CD4-positive, alpha-beta T cell (primary cell): ENCODE results near the gene ICAM5. TPM values are rescaled to one million over a fixed set of nuclear protein-coding genes. Genes with fewer than 3 reads are reported as not detected.

ENCODE experiments used
- ATAC-seq: fragments of 200-7000 bp; cut with Tn5 transposase; one replicate; pipeline ENCODE4 v1.10.0; 2022; ENCODE audit warnings: mild to moderate bottlenecking; ENCODE audit not compliant: poor library complexity
- CTCF ChIA-PET: fragments of 350-600 bp; sonication (Branson Sonifier 250); formaldehyde crosslinking; loops from one replicate; lab custom pipeline; 2021; ENCODE audit warnings: antibody characterized with exemption, inconsistent platforms; lab: Charles Lee
- POLR2A ChIA-PET: fragments of 350-600 bp; sonication (Branson Sonifier 250); formaldehyde crosslinking; loops from one replicate; lab custom pipeline; 2021; ENCODE audit warnings: antibody characterized with exemption, inconsistent platforms; lab: Charles Lee
- DNase-seq, 14 experiments: peaks; one replicate each; pipeline ENCODE4 v3.0.0-alpha.2; 2013 to 2020; ENCODE audit warnings: mixed read lengths in 2 of 14
- H3K27ac ChIP-seq, 2 donors: one replicate each; pipeline versions ENCODE4 v1.5.1 to v1.7.0; 2013; ENCODE audit warnings: low read length in 2 of 2, low read depth in 1 of 2, mild to moderate bottlenecking in 1 of 2
- H3K27me3 ChIP-seq, 2 experiments: 1 replicate in 1 of 2; 2 replicates in 1 of 2; pipeline versions ENCODE4 v1.6.1 to v1.7.0; 2013; ENCODE audit warnings: low read length in 2 of 2, control low read depth in 1 of 2, mild to moderate bottlenecking in 1 of 2, moderate library complexity in 1 of 2; ENCODE audit not compliant: insufficient read depth in 2 of 2, control insufficient read depth in 1 of 2
- H3K36me3 ChIP-seq: one replicate; pipeline ENCODE4 v1.6.1; 2013; ENCODE audit warnings: low read length, control low read depth; ENCODE audit not compliant: insufficient read depth
- H3K4me1 ChIP-seq: one replicate; pipeline ENCODE4 v1.6.1; 2013; ENCODE audit warnings: low read length, control low read depth; ENCODE audit not compliant: insufficient read depth
- H3K4me3 ChIP-seq: one replicate; pipeline ENCODE4 v1.5.1; 2013; ENCODE audit warnings: mild to moderate bottlenecking, low read length, moderate library complexity
- H3K9me3 ChIP-seq, 2 experiments: 1 replicate in 1 of 2; 2 replicates in 1 of 2; pipeline versions ENCODE4 v1.6.1 to v1.7.0; 2013; ENCODE audit warnings: low read length in 2 of 2, mild to moderate bottlenecking in 2 of 2, control low read depth in 1 of 2, moderate library complexity in 1 of 2; ENCODE audit not compliant: control insufficient read depth in 1 of 2, insufficient read depth in 1 of 2
- H3K27ac Mint-ChIP-seq: one replicate; pipeline ENCODE4 v1.8.0; 2020; ENCODE audit warnings: mixed read lengths
- H3K27me3 Mint-ChIP-seq: one replicate; pipeline ENCODE4 v1.8.0; 2021; ENCODE audit warnings: mixed read lengths
- H3K36me3 Mint-ChIP-seq: one replicate; pipeline ENCODE4 v1.8.0; 2021; ENCODE audit warnings: low read depth, mixed read lengths
- H3K4me1 Mint-ChIP-seq: one replicate; pipeline ENCODE4 v1.8.0; 2021; ENCODE audit warnings: low read depth, mixed read lengths
- H3K4me3 Mint-ChIP-seq: one replicate; pipeline ENCODE4 v1.8.0; 2020; ENCODE audit warnings: mild to moderate bottlenecking, mixed read lengths
- H3K9me3 Mint-ChIP-seq: one replicate; pipeline ENCODE4 v1.8.0; 2020; ENCODE audit warnings: mixed read lengths
- intact Hi-C, 2 experiments: fragments of 100-400 bp; cut with DNase I in 1 of 2; cut with micrococcal nuclease in 1 of 2; formaldehyde crosslinking; loops; one replicate each; pipeline versions ENCODE4 v1.15.1 to v1.9.0; 2023 to 2025; cut with DNase I, micrococcal nuclease
- total RNA-seq, 174 experiments: library from RNA in 2 of 174; stranded (reverse) in 2 of 174; gene quantifications; one replicate each; pipeline ENCODE4 v1.2.3 and lab custom pipeline; 2021 to 2026
- TF ChIP-seq, protein P1 (sequence below): fragments of 200-600 bp; IDR thresholded peaks from one replicate; pipeline ENCODE4 v1.8.0; 2022; ENCODE audit warnings: antibody characterized with exemption, mild to moderate bottlenecking

ICAM5 gene
- total RNA-seq, 2 experiments from 2014 or later, result not detected

- Mint-ChIP-seq H3K4me3 (peak overlapping the region; percentile 95), H3K27me3 (no peaks in the 10 kb centered on the region), H3K9me3 (no peaks in the 10 kb centered on the region), H3K4me1 (peaks cover 22% of the 10 kb centered on the region), H3K36me3 (peaks cover 8% of the 10 kb centered on the region), H3K27ac (peak overlapping the region; percentile 90)
- H3K4me1 ChIP-seq, result peaks cover 58% of the 10 kb centered on the region
- H3K27me3 ChIP-seq, result no peaks in the 10 kb centered on the region
- TF ChIP-seq, protein P1, sequence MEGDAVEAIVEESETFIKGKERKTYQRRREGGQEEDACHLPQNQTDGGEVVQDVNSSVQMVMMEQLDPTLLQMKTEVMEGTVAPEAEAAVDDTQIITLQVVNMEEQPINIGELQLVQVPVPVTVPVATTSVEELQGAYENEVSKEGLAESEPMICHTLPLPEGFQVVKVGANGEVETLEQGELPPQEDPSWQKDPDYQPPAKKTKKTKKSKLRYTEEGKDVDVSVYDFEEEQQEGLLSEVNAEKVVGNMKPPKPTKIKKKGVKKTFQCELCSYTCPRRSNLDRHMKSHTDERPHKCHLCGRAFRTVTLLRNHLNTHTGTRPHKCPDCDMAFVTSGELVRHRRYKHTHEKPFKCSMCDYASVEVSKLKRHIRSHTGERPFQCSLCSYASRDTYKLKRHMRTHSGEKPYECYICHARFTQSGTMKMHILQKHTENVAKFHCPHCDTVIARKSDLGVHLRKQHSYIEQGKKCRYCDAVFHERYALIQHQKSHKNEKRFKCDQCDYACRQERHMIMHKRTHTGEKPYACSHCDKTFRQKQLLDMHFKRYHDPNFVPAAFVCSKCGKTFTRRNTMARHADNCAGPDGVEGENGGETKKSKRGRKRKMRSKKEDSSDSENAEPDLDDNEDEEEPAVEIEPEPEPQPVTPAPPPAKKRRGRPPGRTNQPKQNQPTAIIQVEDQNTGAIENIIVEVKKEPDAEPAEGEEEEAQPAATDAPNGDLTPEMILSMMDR, result no peak
- ATAC-seq (no peak), DNase-seq (no peak)
- ChIA-PET CTCF (no interaction called here), POLR2A (no interaction called here)
- no peaks in the 10 kb centered on the region for H3K9me3 ChIP-seq
- peak overlapping the region; percentile 16 to 80 for H3K27ac ChIP-seq
- H3K36me3 ChIP-seq, result peaks cover 24% of the 10 kb centered on the region
- peak overlapping the region; percentile 94 for H3K4me3 ChIP-seq
- intact Hi-C loops, result no loop called here
Measured at GRCh38 chr19:10338940-10339339, 49.2 kb downstream of the ICAM5 start.

DNA sequence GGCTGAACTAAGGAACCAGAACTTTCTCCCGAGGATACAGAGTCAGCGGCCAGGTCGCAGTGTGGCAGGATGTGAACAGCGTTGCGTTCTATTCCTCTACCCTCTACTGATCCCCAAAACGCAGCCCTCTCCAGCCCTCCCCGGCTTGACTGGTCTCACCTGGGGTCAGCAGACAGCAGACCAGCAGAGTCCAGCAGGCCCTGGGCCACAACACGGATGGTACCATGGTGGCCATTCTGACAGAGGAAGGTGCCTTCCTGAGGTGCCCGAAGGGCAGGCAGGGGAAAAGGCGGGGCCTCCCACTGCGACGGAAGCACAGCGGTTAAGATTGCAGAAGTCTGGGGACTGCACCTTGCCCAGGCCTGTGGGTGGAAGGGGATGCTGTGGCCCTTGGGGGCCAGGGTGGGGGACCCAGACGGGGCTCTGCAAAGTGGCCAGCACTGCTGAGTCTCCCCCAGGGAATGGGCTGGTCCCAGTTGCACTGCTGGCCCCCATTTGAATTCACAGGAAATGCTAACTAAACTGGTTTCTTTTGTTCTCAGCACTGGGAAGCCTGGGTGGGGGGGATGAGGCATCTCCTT is 49.7 kb downstream of the ICAM5 start, which contains the start of gene ICAM3:
ICAM3 (minus strand) TSS at position 245 of the 581 bp plus-strand sequence; CDS start at position 235, 10 bp downstream.
- Histone ChIP-seq H3K27me3 (no peaks in the 10 kb centered on the region), H3K27ac (peak within 1 kb of the TSS; percentile 16 to 80), H3K4me1 (peaks cover 53% of the 10 kb centered on the region), H3K36me3 (peaks cover 19% of the 10 kb centered on the region), H3K4me3 (peak within 1 kb of the TSS; percentile 94), H3K9me3 (no peaks in the 10 kb centered on the region)
- Mint-ChIP-seq H3K36me3 (peaks cover 8% of the 10 kb centered on the region), H3K27me3 (no peaks in the 10 kb centered on the region), H3K27ac (peak within 1 kb of the TSS; percentile 90), H3K9me3 (no peaks in the 10 kb centered on the region), H3K4me3 (peak within 1 kb of the TSS; percentile 95), H3K4me1 (peaks cover 22% of the 10 kb centered on the region)
- ChIA-PET CTCF (no interaction called here), POLR2A (no interaction called here)
- TF ChIP-seq, protein P1, result no peak
- intact Hi-C loops, result no loop called here
- DNase-seq (peak; percentile 33 to 75 (median 58)), ATAC-seq (peak; percentile 91)

DNA sequence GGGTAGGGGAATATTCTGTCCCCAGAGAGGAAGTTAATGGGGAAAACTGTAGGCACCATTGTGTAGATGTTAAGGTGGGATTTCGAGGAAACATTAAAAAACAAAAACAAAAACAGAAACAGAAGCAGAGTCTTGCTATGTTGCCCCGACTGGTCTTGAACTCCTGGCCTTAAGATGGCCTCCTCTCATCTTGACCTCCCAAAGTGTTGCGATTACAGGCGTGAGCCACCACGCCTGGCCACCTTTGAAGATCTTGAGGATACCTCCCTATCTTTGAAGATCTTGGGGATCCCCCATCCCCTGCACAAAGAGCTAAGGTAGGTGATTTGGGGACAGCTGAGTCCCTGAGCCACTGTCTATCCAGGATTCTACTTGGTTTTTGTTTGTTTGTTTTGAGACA is 50.2 kb downstream of the ICAM5 start:
- TF ChIP-seq, protein P1, result no peak
- ATAC-seq (no peak), DNase-seq (peak in 1 of 14 experiments; percentile 35)
- Histone ChIP-seq H3K36me3 (peaks cover 14% of the 10 kb centered on the region), H3K9me3 (no peaks in the 10 kb centered on the region), H3K27me3 (no peaks in the 10 kb centered on the region), H3K27ac (peak overlapping the region; percentile 16 to 80), H3K4me3 (peak overlapping the region; percentile 94), H3K4me1 (peaks cover 49% of the 10 kb centered on the region)
- H3K27me3 Mint-ChIP-seq, result no peaks in the 10 kb centered on the region
- peak overlapping the region; percentile 90 for H3K27ac Mint-ChIP-seq
- H3K4me3 Mint-ChIP-seq, result peak overlapping the region; percentile 95
- H3K36me3 Mint-ChIP-seq, result peaks cover 8% of the 10 kb centered on the region
- ChIA-PET CTCF (no interaction called here), POLR2A (no interaction called here)
- intact Hi-C loops, result no loop called here
- H3K9me3 Mint-ChIP-seq, result no peaks in the 10 kb centered on the region
- peaks cover 22% of the 10 kb centered on the region for H3K4me1 Mint-ChIP-seq
